ENCODE measurements around the gene GMEB2.

GMEB2 gene

GRCh38 chr20:63544958-63545516 lies 81.9 kb downstream of the GMEB2 start:
- H3K27ac ChIP-seq, result no peak overlapping the region

GRCh38 chr20:63544241-63544957 lies 82.5 kb downstream of the GMEB2 start:
- no peak overlapping the region for H3K27ac ChIP-seq
- no peak for TF ChIP-seq ZFX (IDR thresholded peaks at IDR 0.05; ENCODE audit: borderline replicate concordance)
- TF ChIP-seq CTCF (IDR thresholded peaks at IDR 0.05), result no peak

More at GRCh38 chr20:63544958-63545516, 81.9 kb downstream of the GMEB2 start:
- TF ChIP-seq CTCF (IDR thresholded peaks at IDR 0.05), result no peak
- TF ChIP-seq ZFX (IDR thresholded peaks at IDR 0.05; ENCODE audit: borderline replicate concordance), result no peak

- H3K27ac ChIP-seq, result no peak overlapping the region
- TF ChIP-seq ZFX (IDR thresholded peaks at IDR 0.05; ENCODE audit: borderline replicate concordance) (no peak), CTCF (IDR thresholded peaks at IDR 0.05) (no peak)
Measured at GRCh38 chr20:63543733-63544132, 83.2 kb downstream of the GMEB2 start.

- H3K27ac ChIP-seq, result peak overlapping the region; percentile 66; the same call in 1 of the 2 replicates
- TF ChIP-seq CTCF (IDR thresholded peaks at IDR 0.05), result no peak
- no peak for TF ChIP-seq ZFX (IDR thresholded peaks at IDR 0.05; ENCODE audit: borderline replicate concordance)
Measured at GRCh38 chr20:63543131-63543530, 83.8 kb downstream of the GMEB2 start.

GRCh38 chr20:63542696-63543095 lies 84.2 kb downstream of the GMEB2 start:
- peak overlapping the region; percentile 66 for H3K27ac ChIP-seq
- no peak for TF ChIP-seq CTCF (IDR thresholded peaks at IDR 0.05)
- TF ChIP-seq ZFX (IDR thresholded peaks at IDR 0.05; ENCODE audit: borderline replicate concordance), result no peak

- no peak for TF ChIP-seq ZFX (IDR thresholded peaks at IDR 0.05; ENCODE audit: borderline replicate concordance)
- TF ChIP-seq CTCF (IDR thresholded peaks at IDR 0.05), result no peak
- peak overlapping the region; percentile 66 for H3K27ac ChIP-seq
Measured at GRCh38 chr20:63542031-63542559, 84.8 kb downstream of the GMEB2 start.

- no peak for TF ChIP-seq ZFX (IDR thresholded peaks at IDR 0.05; ENCODE audit: borderline replicate concordance)
- TF ChIP-seq CTCF (IDR thresholded peaks at IDR 0.05), result no peak
- H3K27ac ChIP-seq, result peak overlapping the region; percentile 66
Measured at GRCh38 chr20:63541371-63541770, 85.5 kb downstream of the GMEB2 start.

Data from 22Rv1 (cell line).